HL-60 (cell line): Measurements from ENCODE around the gene TRIP13.

ENCODE experiments used
- GABPA ChIP-seq: IDR thresholded peaks from 2 replicates; pipeline ENCODE4 v1.6.1; 2012; ENCODE audit warnings: low read depth
- POLR2AphosphoS5 ChIP-seq: IDR thresholded peaks from 2 replicates; pipeline ENCODE4 v1.6.1; 2012; ENCODE audit warnings: low read depth
- SPI1 ChIP-seq: IDR thresholded peaks from 2 replicates; pipeline ENCODE4 v1.6.1; 2012; ENCODE audit warnings: low read depth, mild to moderate bottlenecking, borderline replicate concordance
- TF ChIP-seq, protein P1 (sequence below): IDR thresholded peaks from one replicate; pipeline ENCODE4 v1.5.1; 2011; ENCODE audit warnings: low read length, control low read depth, inconsistent platforms; ENCODE audit not compliant: insufficient read depth
- TF ChIP-seq, protein P2 (sequence below): IDR thresholded peaks from 2 replicates; pipeline ENCODE4 v1.6.1; 2012; ENCODE audit warnings: low read depth; ENCODE audit not compliant: insufficient replicate concordance

DNA sequence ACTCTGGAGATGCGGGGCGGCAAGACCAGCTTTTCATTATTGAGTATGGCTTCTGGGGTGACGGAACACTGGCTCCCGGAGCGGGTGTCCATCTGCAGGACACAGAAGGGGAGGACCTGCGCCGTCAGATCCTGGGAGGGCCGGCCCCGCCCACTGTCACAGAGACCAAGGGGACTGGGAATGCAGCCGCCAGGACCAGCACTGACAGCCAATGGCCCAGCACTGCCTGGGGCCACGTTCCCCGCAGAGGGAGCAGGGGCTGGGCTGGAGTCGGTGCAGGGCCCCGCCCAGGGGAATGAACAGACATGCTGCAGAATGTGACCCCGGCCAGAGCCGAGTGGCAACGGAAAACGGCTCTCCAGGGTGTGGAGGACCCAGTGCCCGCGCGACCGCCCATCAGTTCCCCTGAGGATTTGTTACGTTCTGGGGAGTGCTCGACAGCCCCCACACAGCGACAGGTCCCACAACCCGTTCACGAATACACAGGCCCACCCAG, 42.1 kb upstream of the TRIP13 start, which contains the start of gene ZDHHC11:
- TF ChIP-seq, protein P1, sequence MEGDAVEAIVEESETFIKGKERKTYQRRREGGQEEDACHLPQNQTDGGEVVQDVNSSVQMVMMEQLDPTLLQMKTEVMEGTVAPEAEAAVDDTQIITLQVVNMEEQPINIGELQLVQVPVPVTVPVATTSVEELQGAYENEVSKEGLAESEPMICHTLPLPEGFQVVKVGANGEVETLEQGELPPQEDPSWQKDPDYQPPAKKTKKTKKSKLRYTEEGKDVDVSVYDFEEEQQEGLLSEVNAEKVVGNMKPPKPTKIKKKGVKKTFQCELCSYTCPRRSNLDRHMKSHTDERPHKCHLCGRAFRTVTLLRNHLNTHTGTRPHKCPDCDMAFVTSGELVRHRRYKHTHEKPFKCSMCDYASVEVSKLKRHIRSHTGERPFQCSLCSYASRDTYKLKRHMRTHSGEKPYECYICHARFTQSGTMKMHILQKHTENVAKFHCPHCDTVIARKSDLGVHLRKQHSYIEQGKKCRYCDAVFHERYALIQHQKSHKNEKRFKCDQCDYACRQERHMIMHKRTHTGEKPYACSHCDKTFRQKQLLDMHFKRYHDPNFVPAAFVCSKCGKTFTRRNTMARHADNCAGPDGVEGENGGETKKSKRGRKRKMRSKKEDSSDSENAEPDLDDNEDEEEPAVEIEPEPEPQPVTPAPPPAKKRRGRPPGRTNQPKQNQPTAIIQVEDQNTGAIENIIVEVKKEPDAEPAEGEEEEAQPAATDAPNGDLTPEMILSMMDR, result no peak
- TF ChIP-seq, protein P2, sequence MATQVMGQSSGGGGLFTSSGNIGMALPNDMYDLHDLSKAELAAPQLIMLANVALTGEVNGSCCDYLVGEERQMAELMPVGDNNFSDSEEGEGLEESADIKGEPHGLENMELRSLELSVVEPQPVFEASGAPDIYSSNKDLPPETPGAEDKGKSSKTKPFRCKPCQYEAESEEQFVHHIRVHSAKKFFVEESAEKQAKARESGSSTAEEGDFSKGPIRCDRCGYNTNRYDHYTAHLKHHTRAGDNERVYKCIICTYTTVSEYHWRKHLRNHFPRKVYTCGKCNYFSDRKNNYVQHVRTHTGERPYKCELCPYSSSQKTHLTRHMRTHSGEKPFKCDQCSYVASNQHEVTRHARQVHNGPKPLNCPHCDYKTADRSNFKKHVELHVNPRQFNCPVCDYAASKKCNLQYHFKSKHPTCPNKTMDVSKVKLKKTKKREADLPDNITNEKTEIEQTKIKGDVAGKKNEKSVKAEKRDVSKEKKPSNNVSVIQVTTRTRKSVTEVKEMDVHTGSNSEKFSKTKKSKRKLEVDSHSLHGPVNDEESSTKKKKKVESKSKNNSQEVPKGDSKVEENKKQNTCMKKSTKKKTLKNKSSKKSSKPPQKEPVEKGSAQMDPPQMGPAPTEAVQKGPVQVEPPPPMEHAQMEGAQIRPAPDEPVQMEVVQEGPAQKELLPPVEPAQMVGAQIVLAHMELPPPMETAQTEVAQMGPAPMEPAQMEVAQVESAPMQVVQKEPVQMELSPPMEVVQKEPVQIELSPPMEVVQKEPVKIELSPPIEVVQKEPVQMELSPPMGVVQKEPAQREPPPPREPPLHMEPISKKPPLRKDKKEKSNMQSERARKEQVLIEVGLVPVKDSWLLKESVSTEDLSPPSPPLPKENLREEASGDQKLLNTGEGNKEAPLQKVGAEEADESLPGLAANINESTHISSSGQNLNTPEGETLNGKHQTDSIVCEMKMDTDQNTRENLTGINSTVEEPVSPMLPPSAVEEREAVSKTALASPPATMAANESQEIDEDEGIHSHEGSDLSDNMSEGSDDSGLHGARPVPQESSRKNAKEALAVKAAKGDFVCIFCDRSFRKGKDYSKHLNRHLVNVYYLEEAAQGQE, result no peak
- TF ChIP-seq POLR2AphosphoS5 (no peak), SPI1 (no peak), GABPA (no peak)
